Type B pancreatic cell (in vitro differentiated cells): Measurements from ENCODE around the gene TRIM72. TPM values are rescaled to one million over a fixed set of nuclear protein-coding genes. Genes with fewer than 3 reads are reported as not detected.

Experiments used
- DNase-seq: peaks from one replicate; pipeline ENCODE4 v3.0.0; 2021; ENCODE audit warnings: mixed read lengths; ENCODE audit not compliant: unreplicated experiment; ENCODE audit errors: extremely low spot score
- H3K27ac Mint-ChIP-seq: 2 replicates; pipeline ENCODE4 v1.8.0; 2021; ENCODE audit warnings: mild to moderate bottlenecking, mixed read lengths
- H3K27me3 Mint-ChIP-seq: 2 replicates; pipeline ENCODE4 v1.8.0; 2021; ENCODE audit warnings: mixed read lengths
- H3K36me3 Mint-ChIP-seq: 2 replicates; pipeline ENCODE4 v1.8.0; 2021; ENCODE audit warnings: mixed read lengths
- H3K4me1 Mint-ChIP-seq: one replicate; pipeline ENCODE4 v1.8.0; 2021; ENCODE audit warnings: mixed read lengths; ENCODE audit not compliant: unreplicated experiment
- H3K4me3 Mint-ChIP-seq: 2 replicates; pipeline ENCODE4 v1.8.0; 2021; ENCODE audit warnings: mild to moderate bottlenecking, mixed read lengths
- H3K9me3 Mint-ChIP-seq: 2 replicates; pipeline ENCODE4 v1.8.0; 2021; ENCODE audit warnings: mixed read lengths
- CTCF ChIP-seq: fragments of 200-600 bp; sonication (generic); conservative IDR thresholded peaks from 2 replicates; pipeline ENCODE4 v1.5.0; 2021; ENCODE audit warnings: antibody characterized with exemption, mild to moderate bottlenecking
- total RNA-seq: library from RNA; stranded (reverse); gene quantifications from 2 replicates; pipeline ENCODE4 v1.2.1, GENCODE V29; 2021; ENCODE audit warnings: low replicate concordance

Gene TRIM72
- total RNA-seq, 1 donor from 2014 or later, result not detected

GRCh38 chr16:31250782-31251384 lies 37.0 kb downstream of the TRIM72 start:
- peaks cover 23% of the 10 kb centered on the region for H3K27me3 Mint-ChIP-seq
- H3K36me3 Mint-ChIP-seq, result no peaks in the 10 kb centered on the region
- H3K27ac Mint-ChIP-seq, result no peak overlapping the region
- DNase-seq, result no peak
- H3K4me3 Mint-ChIP-seq, result no peak overlapping the region
- TF ChIP-seq CTCF, result no peak
- H3K4me1 Mint-ChIP-seq, result no peaks in the 10 kb centered on the region
- no peaks in the 10 kb centered on the region for H3K9me3 Mint-ChIP-seq

GRCh38 chr16:31251435-31251834 lies 37.5 kb downstream of the TRIM72 start:
- Mint-ChIP-seq H3K27me3 (peaks cover 18% of the 10 kb centered on the region), H3K4me1 (no peaks in the 10 kb centered on the region), H3K9me3 (no peaks in the 10 kb centered on the region), H3K27ac (no peak overlapping the region), H3K4me3 (no peak overlapping the region), H3K36me3 (no peaks in the 10 kb centered on the region)
- no peak for TF ChIP-seq CTCF
- DNase-seq, result no peak

- Mint-ChIP-seq H3K9me3 (no peaks in the 10 kb centered on the region), H3K36me3 (no peaks in the 10 kb centered on the region), H3K27me3 (peaks cover 19% of the 10 kb centered on the region), H3K27ac (no peak overlapping the region), H3K4me1 (no peaks in the 10 kb centered on the region), H3K4me3 (no peak overlapping the region)
- TF ChIP-seq CTCF, result no peak
- DNase-seq, result no peak
These were observed 39.7 kb downstream of the TRIM72 start for GRCh38 chr16:31253642-31254045.

- Mint-ChIP-seq H3K4me1 (no peaks in the 10 kb centered on the region), H3K9me3 (no peaks in the 10 kb centered on the region), H3K27ac (no peak overlapping the region), H3K36me3 (no peaks in the 10 kb centered on the region), H3K27me3 (peaks cover 24% of the 10 kb centered on the region), H3K4me3 (no peak overlapping the region)
- no peak for DNase-seq
- no peak for TF ChIP-seq CTCF
These were observed 42.5 kb downstream of the TRIM72 start for GRCh38 chr16:31256466-31256865.

GRCh38 chr16:31258366-31258765 lies 44.4 kb downstream of the TRIM72 start:
- no peak overlapping the region for H3K27ac Mint-ChIP-seq
- H3K36me3 Mint-ChIP-seq, result no peaks in the 10 kb centered on the region
- H3K4me1 Mint-ChIP-seq, result no peaks in the 10 kb centered on the region
- no peak for DNase-seq
- no peak for TF ChIP-seq CTCF
- H3K27me3 Mint-ChIP-seq, result peaks cover 29% of the 10 kb centered on the region
- H3K4me3 Mint-ChIP-seq, result no peak overlapping the region
- H3K9me3 Mint-ChIP-seq, result no peaks in the 10 kb centered on the region
